Astrocyte of the hippocampus (primary cell): ENCODE data around the gene KLHL25.

Experiments
- DNase-seq: peaks from one replicate; pipeline ENCODE4 v3.0.0; 2011; ENCODE audit warnings: low read depth, low spot score

The KLHL25 gene

GRCh38 chr15:85760531-85761371 lies 34.0 kb downstream of the KLHL25 start:
- DNase-seq: no peak

GRCh38 chr15:85760049-85760448 lies 34.7 kb downstream of the KLHL25 start:
- no peak for DNase-seq

GRCh38 chr15:85759376-85759775 lies 35.3 kb downstream of the KLHL25 start:
- no peak for DNase-seq

- no peak for DNase-seq
These were observed 36.1 kb downstream of the KLHL25 start for GRCh38 chr15:85758655-85758978.

GRCh38 chr15:85757939-85758654 lies 36.6 kb downstream of the KLHL25 start:
- no peak for DNase-seq

- no peak for DNase-seq
These were observed 37.4 kb downstream of the KLHL25 start for GRCh38 chr15:85757073-85757938.

GRCh38 chr15:85756411-85757072 lies 38.2 kb downstream of the KLHL25 start:
- DNase-seq: no peak

- no peak for DNase-seq
These were observed 38.8 kb downstream of the KLHL25 start for GRCh38 chr15:85755942-85756341.

- DNase-seq: no peak
These were observed 39.3 kb downstream of the KLHL25 start for GRCh38 chr15:85755471-85755870.

- no peak for DNase-seq
These were observed 39.7 kb downstream of the KLHL25 start for GRCh38 chr15:85754989-85755388.

GRCh38 chr15:85753791-85754452 lies 40.8 kb downstream of the KLHL25 start:
- no peak for DNase-seq

- no peak for DNase-seq
These were observed 41.5 kb downstream of the KLHL25 start for GRCh38 chr15:85753261-85753660.

GRCh38 chr15:85752491-85752961 lies 42.2 kb downstream of the KLHL25 start:
- DNase-seq: peak; percentile 53

GRCh38 chr15:85752124-85752475 lies 42.6 kb downstream of the KLHL25 start:
- DNase-seq: no peak

GRCh38 chr15:85751291-85752123 lies 43.2 kb downstream of the KLHL25 start:
- DNase-seq: peak; percentile 57

GRCh38 chr15:85750319-85751290 lies 44.1 kb downstream of the KLHL25 start:
- peak; percentile 88 for DNase-seq

- DNase-seq: no peak
These were observed 45.2 kb downstream of the KLHL25 start for GRCh38 chr15:85749261-85750151.

GRCh38 chr15:85748729-85749128 lies 46.0 kb downstream of the KLHL25 start:
- DNase-seq: no peak
